GM20431 (cell line): Measurements from ENCODE around the gene LAMC3.
"Not testable (repeated sequence)": the region's sequence is repeated elsewhere in the genome, so short reads cannot be mapped to it uniquely, and the experiment has no call there.

ENCODE experiments used
- in situ Hi-C: fragments of 300-500 bp; cut with MseI, MboI; formaldehyde crosslinking; loops from one replicate; pipeline ENCODE4 v1.15.0; 2020; ENCODE audit warnings: low sequenced_read_pairs; ENCODE audit not compliant: unreplicated experiment

The LAMC3 gene

DNA sequence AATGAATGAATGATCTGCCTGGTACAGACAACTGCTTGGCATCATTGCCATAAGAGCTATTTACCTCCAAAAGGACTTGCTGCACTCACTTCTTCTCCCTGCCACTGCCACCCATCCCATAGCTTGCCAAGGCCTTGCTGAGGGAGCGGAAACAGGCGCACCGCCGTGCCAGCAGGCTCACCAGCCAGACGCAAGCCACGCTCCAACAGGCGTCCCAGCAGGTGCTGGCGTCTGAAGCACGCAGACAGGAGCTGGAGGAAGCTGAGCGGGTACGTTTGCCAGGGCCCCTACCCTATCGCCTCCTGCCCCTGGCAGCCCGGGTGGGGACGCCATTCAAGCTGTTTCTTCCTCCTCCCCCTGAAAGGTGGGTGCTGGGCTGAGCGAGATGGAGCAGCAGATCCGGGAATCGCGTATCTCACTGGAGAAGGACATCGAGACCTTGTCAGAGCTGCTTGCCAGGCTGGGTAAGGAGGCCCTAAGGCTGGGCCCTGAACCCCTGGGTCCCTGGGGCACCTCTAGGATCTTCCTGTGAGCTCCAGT, 78.5 kb downstream of the LAMC3 start:
- in situ Hi-C loops = no loop called here

DNA sequence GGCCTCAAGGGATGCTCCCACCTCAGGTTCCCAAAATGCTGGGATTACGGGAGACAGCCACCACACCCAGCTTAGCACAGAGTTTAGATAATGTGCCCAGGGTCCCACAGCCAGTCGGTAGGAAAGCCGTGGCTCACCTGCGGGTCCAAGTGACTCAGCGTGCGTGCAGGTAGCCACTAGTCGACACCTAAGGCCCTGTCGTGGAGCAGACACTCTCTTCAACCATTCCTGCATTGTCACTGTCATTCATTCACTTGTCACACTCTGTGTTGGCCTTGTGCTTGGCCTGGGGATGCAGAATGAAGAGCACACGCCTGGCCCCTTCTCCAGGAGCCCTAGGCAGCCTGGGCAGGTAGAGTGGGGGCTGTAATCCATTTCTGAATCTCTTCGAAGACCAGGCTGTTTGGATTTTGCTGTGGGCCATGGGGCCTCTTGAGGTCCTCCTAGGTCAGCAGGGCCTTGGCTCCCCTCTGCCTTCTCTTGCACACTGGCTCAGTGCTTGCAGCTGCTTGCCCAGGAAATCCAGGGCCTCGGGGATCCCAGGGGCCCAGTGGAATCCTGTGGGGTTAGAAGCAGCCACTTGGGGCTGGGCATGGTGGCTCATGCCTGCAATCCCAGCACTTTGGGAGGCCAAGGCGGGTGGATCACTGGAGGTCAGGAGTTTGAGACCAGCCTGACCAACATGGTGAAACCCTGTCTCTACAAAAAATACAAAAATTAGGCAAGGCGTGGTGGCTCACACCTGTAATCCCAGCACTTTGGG, 81.2 kb downstream of the LAMC3 start:
- in situ Hi-C loops = no loop called here

DNA sequence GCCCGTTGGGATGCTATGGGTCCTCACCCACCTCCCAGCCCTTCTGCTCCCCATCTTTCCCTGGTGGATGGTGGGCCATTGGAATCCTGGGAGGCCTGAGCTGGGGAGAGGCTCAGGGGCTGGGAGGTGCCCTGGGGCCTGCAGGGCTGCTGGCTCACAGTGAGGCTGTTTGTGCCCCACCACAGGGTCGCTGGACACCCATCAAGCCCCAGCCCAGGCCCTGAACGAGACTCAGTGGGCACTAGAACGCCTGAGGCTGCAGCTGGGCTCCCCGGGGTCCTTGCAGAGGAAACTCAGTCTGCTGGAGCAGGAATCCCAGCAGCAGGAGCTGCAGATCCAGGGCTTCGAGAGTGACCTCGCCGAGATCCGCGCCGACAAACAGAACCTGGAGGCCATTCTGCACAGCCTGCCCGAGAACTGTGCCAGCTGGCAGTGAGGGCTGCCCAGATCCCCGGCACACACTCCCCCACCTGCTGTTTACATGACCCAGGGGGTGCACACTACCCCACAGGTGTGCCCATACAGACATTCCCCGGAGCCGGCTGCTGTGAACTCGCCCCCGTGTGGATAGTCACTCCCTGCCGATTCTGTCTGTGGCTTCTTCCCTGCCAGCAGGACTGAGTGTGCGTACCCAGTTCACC, 82.5 kb downstream of the LAMC3 start:
- in situ Hi-C loops = no loop called here

DNA sequence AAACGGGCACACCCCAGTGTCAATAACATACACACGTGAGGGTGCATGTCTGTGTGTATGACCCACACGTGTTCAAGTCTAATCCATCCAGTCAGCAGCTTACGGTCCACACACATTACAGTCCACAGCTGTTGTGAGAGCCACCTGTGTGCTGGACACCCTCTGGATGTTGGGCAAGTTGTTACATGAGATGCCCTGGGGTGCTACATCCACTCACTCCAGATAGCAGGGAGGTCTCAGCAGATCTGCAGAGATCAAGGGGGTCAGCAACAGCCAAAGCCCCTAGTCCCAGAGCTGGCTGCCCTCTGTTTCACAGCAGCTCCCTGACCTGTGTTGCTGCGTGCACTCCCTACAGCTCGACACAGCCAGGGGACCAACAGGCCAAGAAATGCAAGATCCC, 83.1 kb downstream of the LAMC3 start:
- in situ Hi-C loops = no loop called here

DNA sequence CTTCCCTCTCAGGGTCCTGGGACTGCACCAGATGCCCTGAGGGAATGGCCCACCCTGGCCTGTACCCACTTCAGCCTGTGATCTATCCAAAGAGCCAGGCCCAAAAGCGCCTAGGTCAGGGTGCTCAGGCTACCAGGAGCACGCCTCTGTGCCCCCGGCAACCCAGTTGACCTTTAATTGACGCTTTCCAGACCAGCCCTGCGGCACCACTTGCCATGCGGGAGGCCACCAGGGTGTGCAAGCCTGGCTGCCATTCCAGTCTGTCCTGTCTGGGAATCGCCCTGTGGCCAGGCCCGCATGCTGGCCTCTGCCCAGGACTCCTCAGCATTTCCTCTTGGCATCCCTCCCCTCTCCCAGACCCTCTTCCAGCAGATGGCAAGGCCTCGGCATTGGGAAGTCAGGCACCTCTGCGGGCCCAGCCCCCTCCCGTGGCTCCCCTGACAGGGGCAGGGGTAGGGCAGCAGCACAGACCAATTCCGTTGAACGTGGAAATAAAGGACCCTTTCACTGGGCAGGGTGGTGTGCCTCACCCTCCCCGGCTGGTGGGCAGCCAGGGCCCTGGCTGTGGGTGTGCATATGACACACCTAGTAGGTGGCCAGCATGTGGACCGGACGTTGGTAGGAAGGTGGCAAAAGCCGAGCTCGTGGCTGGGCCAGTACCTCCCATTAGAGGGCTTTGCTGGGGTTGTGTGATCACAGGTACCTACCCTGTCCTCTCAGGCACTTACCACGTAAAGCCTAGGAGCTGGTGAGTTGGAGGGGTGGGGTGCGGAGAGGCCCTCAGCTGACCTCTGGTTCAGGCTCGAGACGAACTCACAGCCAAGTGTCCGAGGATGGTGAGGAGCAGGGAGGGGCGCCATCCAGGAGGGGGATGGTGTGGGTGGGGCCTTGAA, 83.8 kb downstream of the LAMC3 start:
- in situ Hi-C loops = no loop called here

DNA sequence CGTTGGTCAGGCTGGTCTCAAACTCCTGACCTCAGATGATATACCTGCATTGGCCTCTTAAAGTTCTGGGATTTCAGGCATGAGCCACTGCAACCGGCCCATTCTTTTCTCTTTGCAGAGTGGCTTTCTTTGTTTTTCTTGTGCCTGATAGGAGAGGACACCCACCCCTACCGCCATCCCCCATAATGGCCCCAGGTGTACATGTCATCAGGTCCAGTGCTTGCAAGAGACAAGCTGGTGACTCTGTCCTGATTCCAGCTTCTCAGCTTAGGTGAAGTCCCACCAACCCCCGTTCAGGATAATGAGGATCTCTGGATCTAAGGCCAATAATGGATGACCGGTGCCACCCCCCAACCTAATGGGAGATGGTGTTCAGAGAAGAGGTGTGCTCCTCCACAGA, 85.0 kb downstream of the LAMC3 start:
- in situ Hi-C loops = no loop called here

DNA sequence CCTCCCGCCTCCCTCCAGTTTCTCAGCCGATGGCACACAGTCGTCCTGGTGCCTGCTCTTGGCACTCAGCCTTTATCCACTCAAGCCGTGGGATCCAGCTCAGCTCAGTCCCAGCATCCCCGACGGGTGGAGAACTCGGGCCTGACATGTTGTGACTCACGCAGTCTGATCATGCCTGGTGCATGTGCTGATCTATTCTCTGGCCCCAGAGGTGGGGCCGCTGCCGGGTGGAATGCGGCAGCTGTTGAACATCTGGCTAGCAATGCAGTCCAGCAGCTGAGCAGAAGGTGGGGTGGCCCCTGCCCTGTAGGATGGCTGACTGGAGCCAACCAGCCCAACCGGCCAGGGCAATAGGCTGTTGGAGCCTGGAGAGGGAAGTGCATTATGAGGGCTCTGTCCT, 85.6 kb downstream of the LAMC3 start:
- in situ Hi-C loops = no loop called here

DNA sequence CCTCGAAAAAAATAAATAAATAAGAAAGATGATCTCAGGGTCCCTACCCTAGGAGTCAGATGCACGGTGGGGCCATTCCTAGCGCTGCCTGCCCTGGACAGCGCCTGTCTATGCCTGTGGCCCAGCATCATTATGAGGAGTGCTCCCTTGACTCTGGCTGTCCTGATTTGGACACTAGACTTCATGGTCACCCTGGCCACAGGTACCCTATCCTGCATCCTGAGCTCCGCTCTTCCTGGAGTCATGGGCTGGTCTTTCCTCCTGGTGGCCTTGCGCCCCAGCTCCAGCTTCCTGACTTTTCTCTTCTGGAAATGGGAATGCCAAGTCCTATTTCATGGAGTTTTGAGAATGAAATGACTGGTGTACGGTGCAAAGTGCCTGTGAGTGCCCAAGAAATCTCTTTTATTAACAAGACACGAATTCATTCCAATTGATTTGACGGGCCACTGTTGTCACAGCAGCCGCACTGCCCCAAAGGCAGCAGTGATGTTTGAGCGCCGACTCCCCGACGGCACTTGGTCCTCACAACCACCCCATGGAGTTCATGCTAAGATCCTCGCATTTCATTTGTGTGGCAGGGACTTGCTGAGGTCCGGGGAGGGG, 86.8 kb downstream of the LAMC3 start:
- in situ Hi-C loops = no loop called here

DNA sequence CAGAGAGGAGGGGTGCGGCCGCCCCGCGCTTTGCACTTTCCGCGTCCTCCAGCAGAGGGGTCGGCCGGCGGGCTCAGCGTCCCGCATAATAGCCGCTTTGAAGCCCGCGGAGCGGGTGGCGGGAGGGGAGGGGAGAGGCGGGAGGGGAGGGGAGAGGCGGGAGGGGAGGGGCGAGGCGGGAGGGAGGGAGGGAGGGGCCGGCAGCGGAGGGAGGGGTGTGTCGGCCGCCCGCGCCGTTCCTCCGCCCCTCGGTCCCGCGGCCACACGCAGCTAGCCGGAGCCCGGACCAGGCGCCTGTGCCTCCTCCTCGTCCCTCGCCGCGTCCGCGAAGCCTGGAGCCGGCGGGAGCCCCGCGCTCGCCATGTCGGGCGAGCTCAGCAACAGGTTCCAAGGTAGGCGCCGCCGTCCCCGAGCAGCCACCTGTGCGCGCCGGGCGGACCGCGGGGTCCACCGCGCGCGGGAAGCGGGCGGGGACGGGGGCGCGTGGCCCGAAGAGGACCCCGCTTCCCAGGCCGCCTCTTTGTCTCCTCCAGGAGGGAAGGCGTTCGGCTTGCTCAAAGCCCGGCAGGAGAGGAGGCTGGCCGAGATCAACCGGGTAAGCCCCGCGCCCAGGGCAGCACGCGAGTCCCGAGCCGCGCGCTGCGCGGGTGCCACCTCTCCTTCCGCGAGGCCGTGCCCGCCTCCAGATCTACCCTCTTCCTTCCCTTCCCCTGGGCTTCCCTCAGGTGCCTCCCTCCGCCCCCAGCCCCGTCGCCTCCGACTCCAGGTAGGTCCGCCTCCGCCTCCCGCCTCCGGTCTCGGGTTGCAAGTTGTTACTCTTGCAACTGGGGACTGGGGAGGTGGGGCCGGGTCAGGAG, 87.5 kb downstream of the LAMC3 start, which contains the start of gene AIF1L:
Gene AIF1L (plus strand): TSS at position 263 of the 857 bp plus-strand sequence. CDS start 99 bp downstream, at position 362.
- in situ Hi-C loops = no loop called here

DNA sequence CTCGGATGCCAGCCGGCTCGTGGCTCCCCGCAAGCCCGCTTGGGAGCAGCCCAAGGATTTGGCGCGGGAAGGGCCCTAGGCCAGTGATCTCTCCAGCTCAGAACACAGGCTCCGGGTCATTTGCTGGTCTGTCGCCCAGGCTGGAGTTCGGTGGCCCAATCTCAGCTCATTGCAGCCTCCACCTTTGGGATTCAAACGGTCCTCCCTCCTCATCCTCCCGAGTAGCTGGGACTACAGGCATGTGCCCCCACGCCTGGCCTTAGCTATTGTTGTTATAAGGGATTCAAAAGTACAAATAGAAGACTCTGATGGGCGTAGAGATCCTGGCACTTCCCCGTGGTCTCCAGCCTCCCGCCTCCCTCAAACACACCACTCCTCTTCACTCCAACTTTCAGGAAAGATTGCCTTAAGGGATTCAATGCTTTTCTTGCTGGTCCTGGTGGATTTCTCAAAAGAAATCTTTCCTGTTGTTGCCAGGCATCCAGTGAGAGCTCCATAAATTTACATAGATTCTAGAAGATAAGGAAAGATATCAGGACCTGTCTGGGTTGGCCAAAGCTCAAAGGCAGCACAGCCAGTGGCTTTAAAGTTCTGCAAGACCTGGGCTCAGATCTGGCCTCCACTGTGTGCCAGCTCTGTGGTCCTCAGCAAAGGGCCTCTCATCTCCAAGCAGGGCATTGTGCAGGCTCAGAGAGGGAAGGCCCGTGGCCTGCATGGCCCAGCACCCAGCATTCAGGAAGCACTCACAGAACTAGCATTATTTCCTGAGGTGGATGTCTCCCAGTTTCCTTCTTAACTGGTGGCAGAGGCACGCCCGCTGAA, 88.4 kb downstream of the LAMC3 start:
- in situ Hi-C loops = no loop called here

DNA sequence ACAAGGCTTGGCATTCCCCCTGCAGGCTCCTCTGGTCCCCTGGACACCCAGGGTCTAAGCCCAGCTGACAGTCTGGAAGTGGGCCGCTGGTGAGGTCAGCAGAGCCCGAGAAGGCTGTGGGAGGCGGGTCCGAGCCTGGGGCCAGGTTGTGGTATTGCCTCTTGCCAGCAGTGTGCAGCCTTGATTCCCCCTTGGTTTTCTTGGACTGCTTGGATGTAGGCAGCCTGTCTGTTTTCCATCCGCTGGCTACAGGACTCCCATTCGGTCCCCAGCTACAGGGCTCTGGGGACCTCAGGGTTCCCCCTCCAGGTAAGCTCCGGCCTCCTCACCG, 88.9 kb downstream of the LAMC3 start:
- in situ Hi-C loops = no loop called here

DNA sequence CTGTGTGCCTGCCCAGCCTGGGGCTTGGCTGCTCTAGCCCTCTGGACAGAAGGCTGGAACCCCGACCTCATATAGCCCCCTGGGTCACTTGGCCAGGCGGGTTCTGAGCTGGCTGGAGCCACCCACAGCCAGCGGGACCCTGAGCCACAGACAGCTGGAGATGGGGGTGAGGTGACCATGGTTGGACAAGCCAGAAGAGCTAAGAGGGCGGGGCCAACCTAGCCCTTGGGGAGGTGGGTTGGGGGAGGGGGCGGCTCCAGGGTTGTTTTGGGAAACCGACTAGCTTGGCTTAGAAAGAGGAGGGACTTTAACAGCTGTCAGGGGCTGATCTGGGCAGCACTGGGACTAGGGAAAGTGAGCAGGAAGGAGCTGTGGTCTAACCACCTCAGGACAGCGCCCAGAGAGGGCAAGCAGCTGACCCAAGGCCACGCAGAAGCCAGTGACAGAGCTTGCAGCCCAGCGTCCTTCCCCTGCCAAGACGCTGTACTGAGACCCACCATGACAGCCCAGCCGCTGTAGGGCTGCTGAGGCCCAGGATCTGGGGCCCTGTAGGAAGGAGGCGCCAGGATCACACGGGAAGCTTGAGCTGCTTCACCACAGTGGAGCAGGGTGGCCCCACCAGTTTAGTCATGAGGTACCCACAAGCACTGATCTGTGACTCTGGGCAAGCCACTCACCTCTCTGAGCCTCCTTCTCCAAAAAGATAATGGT, 89.6 kb downstream of the LAMC3 start:
- in situ Hi-C loops = no loop called here

DNA sequence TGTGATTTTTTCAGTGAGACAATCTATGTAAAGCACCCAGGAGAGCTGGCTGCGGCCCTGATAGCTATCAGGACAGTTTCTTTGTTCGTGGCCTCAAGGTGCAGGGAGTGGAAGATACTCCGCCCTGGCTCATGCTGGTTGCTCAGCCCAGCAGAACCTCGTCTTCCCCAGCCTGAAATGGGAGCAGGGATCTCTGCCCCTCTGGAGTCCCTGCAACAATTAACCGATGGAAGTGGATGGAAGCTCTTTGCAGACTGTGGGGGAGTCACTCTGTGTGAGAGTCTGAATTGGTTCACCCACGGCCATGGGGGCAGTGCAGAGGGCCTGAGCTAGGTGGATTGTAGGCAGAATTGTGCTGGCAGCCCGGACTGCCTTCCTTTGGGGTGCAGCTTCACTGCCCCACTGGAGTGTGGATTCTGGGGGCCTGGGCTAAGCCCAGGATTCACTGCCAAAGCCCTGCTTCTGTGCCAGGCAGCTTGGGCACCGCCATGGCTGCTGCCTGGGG, 90.2 kb downstream of the LAMC3 start:
- in situ Hi-C loops = no loop called here

DNA sequence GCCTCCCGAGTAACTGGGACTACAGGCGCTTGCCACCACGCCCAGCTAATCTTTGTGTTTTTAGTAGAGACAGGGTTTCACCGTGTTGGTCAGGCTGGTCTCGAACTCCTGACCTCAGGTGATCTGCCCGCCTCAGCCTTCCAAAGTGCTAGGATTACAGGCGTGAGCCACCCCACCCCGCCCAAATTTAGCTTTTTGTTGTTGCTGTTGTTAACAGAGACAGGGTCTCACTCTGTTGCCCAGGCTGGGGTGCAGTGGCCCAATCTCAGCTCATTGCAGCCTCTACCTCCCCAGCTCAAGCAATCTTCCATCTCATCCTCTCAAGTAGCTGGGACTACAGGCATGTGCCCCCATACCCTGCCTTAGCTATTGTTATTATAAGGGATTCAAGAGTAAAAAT, 90.9 kb downstream of the LAMC3 start:
- in situ Hi-C loops = not testable (repeated sequence)

DNA sequence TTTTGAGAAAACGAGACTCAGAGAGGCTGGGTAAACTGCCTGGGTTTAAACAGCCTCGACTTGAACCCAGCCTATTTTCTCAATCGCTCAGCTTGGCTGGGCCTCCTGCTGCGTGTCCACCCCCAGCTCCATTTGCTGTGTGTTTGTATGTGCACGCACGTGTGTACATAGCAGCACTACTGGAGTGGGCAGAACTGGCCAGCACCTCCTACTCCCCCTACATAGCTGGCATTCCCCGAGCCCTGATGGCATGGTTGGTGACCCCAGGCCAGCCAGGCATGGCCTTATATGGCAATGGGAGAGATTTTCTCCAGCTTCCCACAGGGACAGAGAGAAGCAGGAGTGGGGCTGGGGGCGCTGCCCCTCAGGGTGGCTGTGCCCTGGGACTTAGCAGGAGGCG, 91.5 kb downstream of the LAMC3 start:
- in situ Hi-C loops = no loop called here

DNA sequence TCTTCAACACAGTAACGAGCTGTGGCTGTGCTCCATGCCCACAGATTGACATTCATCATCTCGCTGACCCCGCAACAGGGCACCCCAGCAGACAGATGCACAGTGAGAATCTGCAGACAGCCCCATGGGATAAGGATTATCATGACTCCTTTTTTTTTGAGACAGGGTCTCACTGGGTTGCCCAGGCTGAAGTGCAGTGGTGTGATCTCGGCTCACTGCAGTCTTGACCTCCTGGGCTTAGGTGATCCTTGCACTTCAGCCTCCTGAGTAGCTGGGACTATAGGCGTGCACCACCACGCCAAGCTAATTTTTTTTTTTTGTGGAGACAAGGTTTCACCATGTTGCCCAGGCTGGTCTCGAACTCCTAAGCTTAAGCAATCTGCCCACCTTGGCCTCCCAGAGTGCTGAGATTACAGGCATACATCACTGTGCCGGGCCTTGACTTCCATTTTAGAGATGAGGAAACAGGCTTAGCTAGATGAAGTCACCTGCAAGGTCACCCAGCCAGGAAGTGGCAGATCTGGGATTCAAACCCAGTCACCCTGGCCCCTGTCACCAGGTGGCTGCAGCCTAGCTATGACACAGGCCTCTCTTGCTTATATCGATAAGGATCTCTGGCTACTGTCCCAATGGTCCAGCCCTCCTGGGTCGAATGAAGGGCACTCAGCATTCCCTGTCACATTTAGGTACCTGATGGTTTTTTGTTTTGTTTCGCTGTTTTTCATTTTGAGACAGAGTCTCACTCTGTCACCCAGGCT, 92.4 kb downstream of the LAMC3 start:
- in situ Hi-C loops = no loop called here

DNA sequence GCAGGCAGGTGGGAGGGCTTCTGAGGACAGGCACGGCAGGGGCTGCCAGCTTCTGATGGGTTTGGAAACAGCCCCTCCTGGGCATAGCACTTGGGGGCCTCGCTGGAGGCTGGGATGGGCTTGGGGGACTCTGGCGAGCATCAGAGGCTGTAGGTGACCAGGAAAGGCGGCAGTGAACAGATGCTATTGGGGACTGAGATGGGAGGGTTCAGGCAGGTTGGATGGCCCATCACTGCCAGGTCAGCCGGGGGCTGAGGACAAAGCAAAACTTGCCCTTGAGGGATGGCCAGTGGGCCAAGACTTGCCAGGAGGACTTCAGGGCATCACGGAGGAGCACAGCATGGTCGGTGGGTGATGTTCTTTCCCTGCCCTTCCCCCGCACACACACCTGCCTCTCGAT, 94.0 kb downstream of the LAMC3 start:
- in situ Hi-C loops = no loop called here
